Activated naive CD8-positive, alpha-beta T cell treated with anti-CD3 and anti-CD28 coated beads for 36 hours (primary cell): ENCODE data around the gene NBPF8. TPM values are rescaled to one million over a fixed set of nuclear protein-coding genes. Genes with fewer than 3 reads are reported as not detected.

Source experiments
- total RNA-seq, 2 experiments: library from RNA; stranded (reverse); gene quantifications; one replicate each; pipeline ENCODE4 v1.2.3, GENCODE V29; 2021

Gene NBPF8
- total RNA-seq, 2 experiments from 2014 or later = 16.6 to 17.9 TPM

Other genes starting within 250 kb of the NBPF8 start
- gene SEC22B, start 238.5 kb upstream of the NBPF8 start, total RNA-seq = 10 to 100 TPM; 23.0 TPM